Gastroesophageal sphincter (tissue), 4 donors: ENCODE results near the gene UBE2Q1. TPM values are rescaled to one million over a fixed set of nuclear protein-coding genes. Genes with fewer than 3 reads are reported as not detected.

Experiments
- ATAC-seq: fragments of 150-250 bp; one replicate; pipeline ENCODE4 v1.9.1; 2016; ENCODE audit warnings: mild to moderate bottlenecking, moderate library complexity
- H3K27ac ChIP-seq, 4 donors: fragments of 200-600 bp; sonication (generic) in 3 of 4; 1 replicate in 3 of 4; 2 replicates in 1 of 4; pipeline ENCODE4 v1.5.1; 2016 to 2019
- H3K27me3 ChIP-seq: fragments of 200-600 bp; sonication (generic); one replicate; pipeline ENCODE4 v1.5.1; 2019
- H3K36me3 ChIP-seq, 2 donors: fragments of 200-600 bp; sonication (generic); one replicate each; pipeline ENCODE4 v1.5.1; 2019; ENCODE audit warnings: control low read depth in 1 of 2
- H3K4me1 ChIP-seq, 3 donors: fragments of 200-600 bp; sonication (generic); 1 replicate in 2 of 3; 2 replicates in 1 of 3; pipeline ENCODE4 v1.5.1; 2016 to 2019; ENCODE audit warnings: control low read depth in 2 of 3
- H3K4me3 ChIP-seq, 2 donors: fragments of 200-600 bp; sonication (generic); one replicate each; pipeline ENCODE4 v1.5.1; 2019; ENCODE audit warnings: mild to moderate bottlenecking in 1 of 2, moderate library complexity in 1 of 2
- H3K9me3 ChIP-seq, 3 donors: fragments of 200-600 bp; sonication (generic); one replicate each; pipeline ENCODE4 v1.5.1; 2017 to 2019; ENCODE audit warnings: control low read depth in 2 of 3
- CTCF ChIP-seq, 4 experiments: fragments of 200-600 bp in 2 of 4; fragments of 450-650 bp in 2 of 4; sonication (generic) in 1 of 4; IDR thresholded peaks; one replicate each; pipeline ENCODE4 v1.5.1; 2017 to 2019; ENCODE audit warnings: antibody characterized with exemption in 4 of 4, mild to moderate bottlenecking in 2 of 4, moderate library complexity in 2 of 4
- EP300 ChIP-seq: sonication (generic); formaldehyde crosslinking; IDR thresholded peaks from one replicate; pipeline ENCODE4 v1.6.1; 2017; ENCODE audit warnings: antibody characterized with exemption, mild to moderate bottlenecking
- POLR2A ChIP-seq, 2 donors: fragments of 450-650 bp; IDR thresholded peaks; one replicate each; pipeline ENCODE4 v1.6.1; 2017; ENCODE audit warnings: antibody characterized with exemption in 2 of 2, mild to moderate bottlenecking in 2 of 2, moderate library complexity in 1 of 2
- POLR2AphosphoS5 ChIP-seq: sonication (generic); formaldehyde crosslinking; IDR thresholded peaks from one replicate; pipeline ENCODE4 v1.6.1; 2017; ENCODE audit warnings: antibody characterized with exemption
- WGBS, 2 donors: methylation state at CpG; one replicate each; pipeline ENCODE4 v1.1.5; 2018; ENCODE audit warnings: low coverage in 1 of 2; 5-methylcytosine and 5-hydroxymethylcytosine counted together
- total RNA-seq, 4 donors: library from RNA; depleted of rRNA; stranded (reverse); fragments of >200 nt; gene quantifications; one replicate each; pipeline ENCODE4 v1.1.0, GENCODE V29; 2016

UBE2Q1 gene
- total RNA-seq, 4 donors from 2014 or later = 27.4 to 39.7 (median 32.2) TPM

DNA sequence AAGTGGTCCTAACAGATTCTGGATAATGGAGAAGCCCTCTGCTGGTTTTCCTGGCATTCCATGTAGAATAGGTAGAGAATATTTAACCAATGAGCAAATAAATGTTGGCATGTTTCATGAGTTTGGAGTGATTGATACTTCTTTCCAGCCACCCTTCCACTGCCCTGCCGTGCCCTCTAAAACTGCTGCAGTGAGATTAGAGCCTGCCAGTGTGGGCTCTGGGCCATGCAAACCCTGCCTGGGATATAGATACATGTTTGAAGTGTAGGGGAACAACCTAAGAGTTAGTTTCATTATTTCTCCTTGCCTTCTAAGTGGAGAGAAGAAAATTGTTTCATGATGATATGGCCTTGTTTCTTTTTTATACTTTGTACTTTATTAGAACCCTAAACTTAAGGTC is 10.4 kb downstream of the UBE2Q1 start:
- H3K27me3 ChIP-seq = peaks cover 9% of the 10 kb centered on the region
- H3K27ac ChIP-seq = no peak overlapping the region
- WGBS, 2 donors = 44% methylated on average over 1 of the region's 1 CpG; no CpG with 5 or more reads in 1 of the 2 donors
- H3K4me1 ChIP-seq = peaks cover 0 to 17% (median under 1%) of the 10 kb centered on the region in 3 donors
- no peak overlapping the region for H3K4me3 ChIP-seq
- ATAC-seq = no peak
- no peaks in the 10 kb centered on the region for H3K9me3 ChIP-seq
- TF ChIP-seq POLR2A (IDR thresholded peaks at IDR 0.05) (no peak), CTCF (IDR thresholded peaks at IDR 0.05) (no peak), EP300 (no peak), POLR2AphosphoS5 (no peak)
- H3K36me3 ChIP-seq = peaks cover 0 to 46% of the 10 kb centered on the region in 2 donors

GRCh38 chr1:154547105-154547732 is 11.2 kb downstream of the UBE2Q1 start:
- Histone ChIP-seq H3K27ac (no peak overlapping the region), H3K4me1 (peaks cover 0 to 9% (median 0%) of the 10 kb centered on the region in 3 donors), H3K9me3 (no peaks in the 10 kb centered on the region), H3K4me3 (no peak overlapping the region), H3K36me3 (peaks cover 0 to 38% of the 10 kb centered on the region in 2 donors), H3K27me3 (peaks cover 11% of the 10 kb centered on the region)
- TF ChIP-seq POLR2A (IDR thresholded peaks at IDR 0.05) (no peak), EP300 (no peak), CTCF (IDR thresholded peaks at IDR 0.05) (no peak), POLR2AphosphoS5 (no peak)
- WGBS, 2 donors = 53 to 77% methylated on average over 6 to 10 of the region's 11 CpGs
- no peak for ATAC-seq

DNA sequence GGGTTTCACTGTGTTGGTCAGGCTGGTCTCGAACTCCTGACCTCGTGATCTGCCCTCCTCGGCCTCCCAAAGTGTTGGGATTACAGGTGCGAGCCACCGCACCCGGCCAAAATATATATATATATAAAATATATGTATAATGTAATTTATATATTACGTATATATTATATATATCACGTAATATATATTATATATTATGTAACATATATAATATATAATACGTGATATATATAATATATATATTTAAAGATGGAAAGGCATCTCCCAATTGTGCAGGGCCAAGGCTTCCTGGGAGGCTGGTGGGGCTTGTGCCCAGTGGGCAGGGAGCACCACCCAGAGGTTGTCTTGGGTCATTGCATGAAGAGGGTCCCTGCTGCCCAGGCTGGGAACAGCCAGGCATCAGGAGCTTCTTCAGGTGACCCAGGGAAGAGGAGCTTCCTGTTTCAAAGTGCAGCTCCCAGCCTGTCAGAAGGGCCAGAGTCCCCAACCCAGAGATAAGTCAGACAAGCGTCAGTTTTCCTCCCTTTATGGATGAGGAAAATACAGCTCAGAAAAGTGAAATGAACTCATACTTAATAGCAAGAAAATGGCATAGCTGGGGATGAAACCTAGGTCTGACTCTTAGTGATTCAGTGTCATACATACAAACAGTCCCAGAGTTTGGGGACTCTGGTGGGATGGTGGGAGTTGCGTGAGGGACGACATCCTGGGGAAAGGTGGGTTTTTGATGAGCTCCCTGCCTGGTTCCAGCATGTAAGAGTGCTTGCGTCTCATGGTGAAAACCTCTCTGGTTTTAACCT is 12.0 kb downstream of the UBE2Q1 start:
- Histone ChIP-seq H3K27me3 (peaks cover 11% of the 10 kb centered on the region), H3K4me1 (peaks cover 0 to 9% (median 0%) of the 10 kb centered on the region in 3 donors), H3K4me3 (no peak overlapping the region), H3K36me3 (peaks cover 0 to 30% of the 10 kb centered on the region in 2 donors), H3K9me3 (no peaks in the 10 kb centered on the region), H3K27ac (no peak overlapping the region)
- WGBS, 2 donors = 41 to 77% methylated on average over 4 to 12 of the region's 13 CpGs
- TF ChIP-seq POLR2A (IDR thresholded peaks at IDR 0.05) (no peak), CTCF (IDR thresholded peaks at IDR 0.05) (peak in 3 of 4 experiments; percentile 71 to 78 (median 72))
- peak; percentile 63 for ATAC-seq

GRCh38 chr1:154541231-154541630 is 17.2 kb downstream of the UBE2Q1 start:
- no peak for TF ChIP-seq POLR2AphosphoS5
- no peak for TF ChIP-seq POLR2A (IDR thresholded peaks at IDR 0.05)
- TF ChIP-seq EP300 = no peak
- Histone ChIP-seq H3K9me3 (no peaks in the 10 kb centered on the region), H3K27ac (no peak overlapping the region), H3K4me3 (no peak overlapping the region), H3K36me3 (no peaks in the 10 kb centered on the region), H3K27me3 (peaks cover 27% of the 10 kb centered on the region), H3K4me1 (no peaks in the 10 kb centered on the region)
- 54 to 60% methylated on average over 3 to 6 of the region's 6 CpGs for WGBS, 2 donors
- no peak for ATAC-seq

DNA sequence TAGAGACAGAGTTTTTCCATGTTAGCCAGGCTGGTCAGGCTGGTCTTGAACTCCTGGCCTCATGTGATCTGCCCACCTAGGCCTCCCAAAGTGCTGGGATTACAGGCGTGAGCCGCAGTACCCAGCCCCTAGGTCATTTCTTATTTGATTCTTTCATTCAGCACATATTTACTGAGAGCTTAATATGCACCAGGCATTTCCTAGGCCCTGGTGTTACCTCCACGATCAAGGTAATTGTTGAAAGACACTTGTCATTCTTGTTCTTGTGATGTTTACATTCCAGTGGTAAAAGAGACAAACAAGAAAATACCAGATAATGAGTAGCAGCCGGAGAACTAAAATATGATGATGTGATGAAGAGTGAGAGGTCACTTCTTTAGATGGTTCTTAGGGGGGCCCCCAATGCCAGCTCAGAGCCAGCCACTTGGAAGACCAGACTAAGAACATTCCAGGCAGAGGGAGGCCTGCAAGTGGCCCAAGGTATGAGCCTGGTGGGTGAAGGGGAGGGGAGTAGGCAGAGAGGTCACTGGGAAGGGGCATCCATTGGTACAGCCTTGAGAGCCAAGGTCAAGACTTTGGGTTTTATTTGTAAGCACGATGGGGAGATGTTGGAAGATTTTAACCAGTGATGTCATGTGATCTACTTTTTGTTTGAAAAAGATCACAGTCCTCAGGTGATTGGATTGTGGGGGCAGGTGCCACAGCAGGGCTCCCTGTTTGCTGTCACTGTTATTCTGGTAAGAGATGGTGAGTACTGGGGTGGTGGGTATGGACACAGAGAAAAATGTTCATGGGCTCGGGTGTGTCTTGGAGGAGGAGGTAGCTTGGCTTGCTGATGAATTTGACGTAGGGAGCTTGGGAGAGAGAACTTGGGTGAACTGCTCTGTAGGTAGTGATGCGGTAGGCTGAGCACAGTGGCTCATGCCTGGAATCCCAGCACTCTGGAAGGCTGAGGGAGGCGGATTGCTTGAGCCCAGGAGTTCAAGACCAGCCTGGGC is 18.7 kb downstream of the UBE2Q1 start:
- Histone ChIP-seq H3K9me3 (no peaks in the 10 kb centered on the region), H3K4me3 (no peak overlapping the region), H3K36me3 (no peaks in the 10 kb centered on the region), H3K27ac (no peak overlapping the region), H3K4me1 (no peaks in the 10 kb centered on the region), H3K27me3 (peaks cover 27% of the 10 kb centered on the region)
- TF ChIP-seq CTCF (IDR thresholded peaks at IDR 0.05) (no peak), POLR2AphosphoS5 (no peak), POLR2A (IDR thresholded peaks at IDR 0.05) (no peak), EP300 (no peak)
- WGBS, 2 donors = 82 to 86% methylated on average over 8 of the region's 9 CpGs
- no peak for ATAC-seq
